DOHH2 (cell line): ENCODE measurements around the gene HOXC4.
"Not testable (repeated sequence)": the region's sequence is repeated elsewhere in the genome, so short reads cannot be mapped to it uniquely, and the experiment has no call there.

Experiments used
- EZH2phosphoT487 ChIP-seq: fragments of 200-600 bp; sonication (generic); IDR thresholded peaks from 2 replicates; pipeline ENCODE4 v1.6.1; 2017; ENCODE audit warnings: borderline replicate concordance, mild to moderate bottlenecking, antibody characterized with exemption, low read length, moderate library complexity, mixed read lengths
- TF ChIP-seq, protein P1 (sequence below): fragments of 200-600 bp; sonication (generic); IDR thresholded peaks from one replicate; pipeline ENCODE4 v1.5.1; 2014; ENCODE audit warnings: antibody characterized with exemption, mild to moderate bottlenecking, low read depth, low read length; ENCODE audit not compliant: poor library complexity, severe bottlenecking

- TF ChIP-seq, protein P1, sequence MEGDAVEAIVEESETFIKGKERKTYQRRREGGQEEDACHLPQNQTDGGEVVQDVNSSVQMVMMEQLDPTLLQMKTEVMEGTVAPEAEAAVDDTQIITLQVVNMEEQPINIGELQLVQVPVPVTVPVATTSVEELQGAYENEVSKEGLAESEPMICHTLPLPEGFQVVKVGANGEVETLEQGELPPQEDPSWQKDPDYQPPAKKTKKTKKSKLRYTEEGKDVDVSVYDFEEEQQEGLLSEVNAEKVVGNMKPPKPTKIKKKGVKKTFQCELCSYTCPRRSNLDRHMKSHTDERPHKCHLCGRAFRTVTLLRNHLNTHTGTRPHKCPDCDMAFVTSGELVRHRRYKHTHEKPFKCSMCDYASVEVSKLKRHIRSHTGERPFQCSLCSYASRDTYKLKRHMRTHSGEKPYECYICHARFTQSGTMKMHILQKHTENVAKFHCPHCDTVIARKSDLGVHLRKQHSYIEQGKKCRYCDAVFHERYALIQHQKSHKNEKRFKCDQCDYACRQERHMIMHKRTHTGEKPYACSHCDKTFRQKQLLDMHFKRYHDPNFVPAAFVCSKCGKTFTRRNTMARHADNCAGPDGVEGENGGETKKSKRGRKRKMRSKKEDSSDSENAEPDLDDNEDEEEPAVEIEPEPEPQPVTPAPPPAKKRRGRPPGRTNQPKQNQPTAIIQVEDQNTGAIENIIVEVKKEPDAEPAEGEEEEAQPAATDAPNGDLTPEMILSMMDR: not testable (repeated sequence)
- not testable (repeated sequence) for TF ChIP-seq EZH2phosphoT487
Measured at GRCh38 chr12:54089465-54089864, 35.8 kb downstream of the HOXC4 start.
